Measurements from ENCODE around the gene OXA1L. TPM values are rescaled to one million over a fixed set of nuclear protein-coding genes. Genes with fewer than 3 reads are reported as not detected.
"Not testable (repeated sequence)": the region's sequence is repeated elsewhere in the genome, so short reads cannot be mapped to it uniquely, and the experiment has no call there.

The OXA1L gene
- polyA plus RNA-seq, 3 donors, result 61.2 to 264 (median 86.9) TPM

- Histone ChIP-seq H3K4me1 (ENCODE audit: control insufficient read depth in 1 of 2, insufficient read depth in 2 of 2, low read length in 2 of 2) (peaks cover 51 to 62% of the 10 kb centered on the region in 2 donors), H3K4me2 (replicated peaks; ENCODE audit: extremely low read depth, low read length, poor library complexity, severe bottlenecking) (no peak overlapping the region), H3K9ac (ENCODE audit: insufficient read depth, low read length, poor library complexity, severe bottlenecking) (no peak overlapping the region), H3K79me2 (ENCODE audit: insufficient read depth, low read length) (peaks cover 88% of the 10 kb centered on the region), H4K20me1 (ENCODE audit: insufficient read depth, low read length) (peaks cover 26% of the 10 kb centered on the region), H2AFZ (ENCODE audit: insufficient read depth, low read depth, low read length, poor library complexity, severe bottlenecking) (no peak overlapping the region), H3K4me3 (replicated peaks in 1 of 3; ENCODE audit: low read depth in 2 of 3, low read length in 3 of 3) (no peak overlapping the region), H3K36me3 (replicated peaks in 1 of 2; ENCODE audit: control insufficient read depth in 1 of 2, insufficient read depth in 2 of 2, low read length in 2 of 2) (peaks cover 21 to 42% of the 10 kb centered on the region in 2 donors), H3K9me3 (replicated peaks in 1 of 2; ENCODE audit: control insufficient read depth in 1 of 2, insufficient read depth in 1 of 2, low read length in 2 of 2) (no peaks in the 10 kb centered on the region), H3K27ac (ENCODE audit: low read depth in 1 of 2, low read length in 2 of 2) (peak overlapping the region; percentile 85 to 92), H3K27me3 (ENCODE audit: control insufficient read depth in 2 of 2, insufficient read depth in 2 of 2, low read length in 2 of 2) (no peaks in the 10 kb centered on the region)
- Mint-ChIP-seq H3K27ac (peak overlapping the region; percentile 94 to 98 (median 97)), H3K4me3 (no peak overlapping the region), H3K4me1 (peaks cover 65% of the 10 kb centered on the region), H3K9me3 (peaks cover 0 to 4% (median 0%) of the 10 kb centered on the region in 7 donors), H3K27me3 (ENCODE audit: low read depth in 3 of 3) (peaks cover 0 to 2% (median 0%) of the 10 kb centered on the region in 3 donors), H3K36me3 (peaks cover 41 to 74% of the 10 kb centered on the region in 2 donors)
- intact Hi-C loops (cut with micrococcal nuclease), result no loop called here
- no peak for DNase-seq
- 90% methylated on average over 2 of the region's 2 CpGs for WGBS (ENCODE audit: insufficient coverage)
- no peak for TF ChIP-seq CTCF (IDR thresholded peaks at IDR 0.05)
These were observed 25.7 kb downstream of the OXA1L start for GRCh38 chr14:22792158-22792557.

GRCh38 chr14:22793550-22793949, 27.1 kb downstream of the OXA1L start:
- H3K4me2 ChIP-seq (replicated peaks; ENCODE audit: extremely low read depth, low read length, poor library complexity, severe bottlenecking); H3K9ac ChIP-seq (ENCODE audit: insufficient read depth, low read length, poor library complexity, severe bottlenecking); H3K27me3 ChIP-seq (ENCODE audit: control insufficient read depth in 2 of 2, insufficient read depth in 2 of 2, low read length in 2 of 2); H3K9me3 Mint-ChIP-seq; intact Hi-C loops (cut with micrococcal nuclease); DNase-seq; H3K9me3 ChIP-seq (replicated peaks in 1 of 2; ENCODE audit: control insufficient read depth in 1 of 2, insufficient read depth in 1 of 2, low read length in 2 of 2); H3K4me3 Mint-ChIP-seq; H3K4me3 ChIP-seq (replicated peaks in 1 of 3; ENCODE audit: low read depth in 2 of 3, low read length in 3 of 3); H3K27me3 Mint-ChIP-seq (ENCODE audit: low read depth in 3 of 3); H2AFZ ChIP-seq (ENCODE audit: insufficient read depth, low read depth, low read length, poor library complexity, severe bottlenecking): not testable (repeated sequence)
- Mint-ChIP-seq H3K36me3 (peaks cover 48 to 77% of the 10 kb centered on the region in 2 donors), H3K4me1 (peaks cover 76% of the 10 kb centered on the region), H3K27ac (peak overlapping the region in 5 of 7 donors; percentile 51 to 98 (median 76))
- no CpG with 5 or more reads among the region's 5 CpGs for WGBS (ENCODE audit: insufficient coverage)
- Histone ChIP-seq H3K36me3 (replicated peaks in 1 of 2; ENCODE audit: control insufficient read depth in 1 of 2, insufficient read depth in 2 of 2, low read length in 2 of 2) (peaks cover 27 to 49% of the 10 kb centered on the region in 2 donors), H3K4me1 (ENCODE audit: control insufficient read depth in 1 of 2, insufficient read depth in 2 of 2, low read length in 2 of 2) (peaks cover 64 to 73% of the 10 kb centered on the region in 2 donors), H3K79me2 (ENCODE audit: insufficient read depth, low read length) (peaks cover 84% of the 10 kb centered on the region), H4K20me1 (ENCODE audit: insufficient read depth, low read length) (peaks cover 39% of the 10 kb centered on the region), H3K27ac (ENCODE audit: low read depth in 1 of 2, low read length in 2 of 2) (peak overlapping the region in 1 of 2 donors; percentile 47)
